Activated B cell treated with CpG ODN at 0.5 μM for 24 hours (primary cell): Measurements from ENCODE around the gene ANKRD63. TPM values are rescaled to one million over a fixed set of nuclear protein-coding genes. Genes with fewer than 3 reads are reported as not detected.

ENCODE experiments used
- ATAC-seq: fragments of 200-7000 bp; cut with Tn5 transposase; one replicate; pipeline ENCODE4 v1.10.0; 2021; ENCODE audit warnings: low read depth, mild to moderate bottlenecking, moderate library complexity
- CTCF ChIA-PET: fragments of 350-600 bp; sonication (Branson Sonifier 250); formaldehyde crosslinking; loops from one replicate; lab custom pipeline; 2021; ENCODE audit warnings: antibody characterized with exemption; lab: Charles Lee
- POLR2A ChIA-PET: fragments of 350-600 bp; sonication (Branson Sonifier 250); formaldehyde crosslinking; loops from one replicate; lab custom pipeline; 2021; ENCODE audit warnings: antibody characterized with exemption; lab: Charles Lee
- DNase-seq: peaks from one replicate; pipeline ENCODE4 v3.0.0; 2022
- H3K27ac Mint-ChIP-seq: one replicate; pipeline ENCODE4 v1.8.0; 2020; ENCODE audit warnings: mixed read lengths
- H3K27me3 Mint-ChIP-seq: one replicate; pipeline ENCODE4 v1.8.0; 2021; ENCODE audit warnings: mixed read lengths
- H3K36me3 Mint-ChIP-seq: one replicate; pipeline ENCODE4 v1.8.0; 2021; ENCODE audit warnings: low read depth, mixed read lengths
- H3K4me1 Mint-ChIP-seq: one replicate; pipeline ENCODE4 v1.8.0; 2021; ENCODE audit warnings: mixed read lengths
- H3K4me3 Mint-ChIP-seq: one replicate; pipeline ENCODE4 v1.8.0; 2020; ENCODE audit warnings: mild to moderate bottlenecking, mixed read lengths
- H3K9me3 Mint-ChIP-seq: one replicate; pipeline ENCODE4 v1.8.0; 2020; ENCODE audit warnings: mixed read lengths
- CTCF ChIP-seq: fragments of 200-600 bp; IDR thresholded peaks from one replicate; pipeline ENCODE4 v1.8.0; 2022; ENCODE audit warnings: antibody characterized with exemption, mild to moderate bottlenecking
- intact Hi-C: fragments of 100-400 bp; cut with micrococcal nuclease; formaldehyde crosslinking; loops from one replicate; pipeline ENCODE4 v1.15.1; 2024
- total RNA-seq: library from RNA; stranded (reverse); gene quantifications from 2 replicates; pipeline ENCODE4 v1.2.3, GENCODE V29; 2022

Gene ANKRD63
- total RNA-seq, 1 donor from 2014 or later = not detected

GRCh38 chr15:40282147-40282868 is 556 bp downstream of the ANKRD63 start:
- Mint-ChIP-seq H3K4me1 (peaks cover 17% of the 10 kb centered on the region), H3K36me3 (no peaks in the 10 kb centered on the region), H3K27ac (no peak overlapping the region), H3K9me3 (no peaks in the 10 kb centered on the region), H3K4me3 (peak overlapping the region; percentile 76), H3K27me3 (peaks cover 5% of the 10 kb centered on the region)
- no peak for TF ChIP-seq CTCF
- intact Hi-C loops = no loop called here
- DNase-seq = peak; percentile 67
- peak; percentile 66 for ATAC-seq
- ChIA-PET POLR2A (interaction anchor here (0.7 to 2.0 kb wide), 4 partner anchors 26 to 243 kb away, joined by 3 to 14 read pairs (median 6); partner anchors contain the start of gene PLCB2), CTCF (interaction anchor here (0.7 to 3.0 kb wide), 3 partner anchors 25 to 55 kb away, joined by 4 to 13 read pairs (median 13); partner anchors contain the start of gene PLCB2)

DNA sequence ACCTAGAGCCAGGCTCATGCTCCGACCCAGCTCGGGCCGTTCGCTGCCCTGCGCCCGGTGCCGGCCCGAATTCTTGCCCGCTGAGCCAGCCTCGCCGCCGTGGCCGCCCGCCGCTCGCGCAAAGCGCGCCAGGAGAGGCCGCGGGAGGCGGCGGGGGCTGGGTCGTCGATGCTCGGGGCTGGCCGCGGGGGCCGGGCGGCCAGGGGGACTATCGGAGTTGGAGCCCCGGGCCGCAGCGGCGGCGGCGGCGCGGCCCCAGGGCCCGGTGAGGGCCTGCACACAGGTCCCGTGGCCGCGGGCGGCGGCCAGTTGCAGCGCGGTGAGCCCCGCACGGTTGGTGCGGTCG is 1.1 kb downstream of the ANKRD63 start:
- intact Hi-C loops = no loop called here
- POLR2A ChIA-PET = interaction anchor here (2.0 kb wide), 1 partner anchor 26 kb away, joined by 14 read pairs; the partner anchor contains the start of gene PLCB2
- H3K27ac Mint-ChIP-seq = no peak overlapping the region

GRCh38 chr15:40281057-40281800 is 1.6 kb downstream of the ANKRD63 start:
- CTCF ChIA-PET = interaction anchor here (0.7 to 4.6 kb wide), 9 partner anchors 12 to 141 kb away, joined by 3 to 187 read pairs (median 13); partner anchors contain the start of gene PLCB2
- DNase-seq (no peak), ATAC-seq (no peak)
- H3K27me3 Mint-ChIP-seq = peaks cover 5% of the 10 kb centered on the region
- no peaks in the 10 kb centered on the region for H3K9me3 Mint-ChIP-seq
- H3K4me1 Mint-ChIP-seq = peaks cover 26% of the 10 kb centered on the region
- peak overlapping the region; percentile 38 for H3K4me3 Mint-ChIP-seq
- intact Hi-C loops = no loop called here
- H3K27ac Mint-ChIP-seq = peak overlapping the region; percentile 53
- no peaks in the 10 kb centered on the region for H3K36me3 Mint-ChIP-seq
- TF ChIP-seq CTCF = no peak
- POLR2A ChIA-PET = interaction anchor here (1.1 to 2.0 kb wide), 2 partner anchors 27 kb away, joined by 3 to 14 read pairs; partner anchors contain the start of gene PLCB2

More for the DNA sequence above, 1.1 kb downstream of the ANKRD63 start:
- ATAC-seq (no peak), DNase-seq (no peak)
- no peak for TF ChIP-seq CTCF
- Mint-ChIP-seq H3K27me3 (peaks cover 5% of the 10 kb centered on the region), H3K4me1 (peaks cover 23% of the 10 kb centered on the region), H3K36me3 (no peaks in the 10 kb centered on the region), H3K4me3 (no peak overlapping the region), H3K9me3 (no peaks in the 10 kb centered on the region)
- CTCF ChIA-PET = interaction anchor here (0.7 to 3.0 kb wide), 2 partner anchors 26 to 56 kb away, joined by 4 to 13 read pairs; partner anchors contain the start of gene PLCB2

DNA sequence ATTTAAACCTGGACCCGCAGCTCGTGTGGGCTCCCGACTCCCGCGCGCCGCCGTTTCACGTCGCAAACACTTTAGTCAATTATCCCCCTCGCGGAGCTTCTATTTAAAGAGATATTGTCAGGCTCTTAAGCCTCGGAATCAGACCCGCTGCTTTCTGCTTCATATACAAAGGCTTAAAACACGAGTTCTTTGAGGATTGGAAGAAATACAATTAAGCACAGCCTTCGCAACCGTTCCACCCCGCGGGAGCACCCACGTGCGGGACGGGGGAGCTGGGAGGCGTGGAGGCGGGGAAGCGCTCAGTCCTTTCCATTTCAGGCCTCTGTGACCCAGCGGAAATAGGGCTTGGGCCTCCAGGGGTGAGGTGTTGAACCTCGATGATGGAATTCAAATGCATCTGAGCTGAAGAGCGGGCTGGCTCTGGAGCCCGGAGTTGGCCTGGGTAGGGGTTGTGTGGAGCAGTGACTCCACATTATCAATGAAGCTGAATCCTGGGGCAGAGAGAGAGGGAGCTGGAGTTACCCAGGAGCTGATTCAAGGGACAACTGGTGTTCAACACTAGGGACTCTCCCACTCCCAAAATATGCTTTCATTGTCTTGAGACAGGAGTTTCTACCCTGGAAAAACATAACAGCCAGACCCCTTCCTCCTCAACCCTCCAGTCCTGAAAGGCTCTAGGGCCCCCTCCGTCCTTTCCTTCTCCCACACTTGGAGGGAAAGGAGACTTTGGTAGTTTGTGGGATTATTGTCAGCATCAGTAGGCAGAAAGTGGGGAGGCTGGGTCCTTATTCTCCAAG is 2.4 kb downstream of the ANKRD63 start:
- Mint-ChIP-seq H3K36me3 (no peaks in the 10 kb centered on the region), H3K27ac (no peak overlapping the region), H3K9me3 (no peaks in the 10 kb centered on the region), H3K27me3 (peaks cover 5% of the 10 kb centered on the region), H3K4me1 (peaks cover 26% of the 10 kb centered on the region), H3K4me3 (no peak overlapping the region)
- intact Hi-C loops = no loop called here
- ChIA-PET POLR2A (interaction anchor here (1.1 to 1.6 kb wide), 2 partner anchors 28 to 43 kb away, joined by 3 to 4 read pairs; partner anchors contain the start of genes INAFM2 and PLCB2), CTCF (interaction anchor here (0.7 to 4.6 kb wide), 9 partner anchors 11 to 235 kb away, joined by 3 to 187 read pairs (median 11); partner anchors contain the start of gene PLCB2)
- TF ChIP-seq CTCF = no peak
- no peak for DNase-seq
- ATAC-seq = no peak
